Bronchial epithelial cell (primary cell): ENCODE data around the gene CAB39. TPM values are rescaled to one million over a fixed set of nuclear protein-coding genes. Genes with fewer than 3 reads are reported as not detected.

ENCODE experiments used
- DNase-seq: peaks from one replicate; pipeline ENCODE4 v3.0.0-alpha.2; 2010; ENCODE audit warnings: low read depth
- FAIRE-seq: peaks from 2 replicates; lab custom pipeline; 2011; peaks lifted over from hg19 to GRCh38; lab: Jason Lieb, UNC
- H3K27me3 ChIP-seq: 2 replicates; pipeline ENCODE4 v1.5.1; 2011; ENCODE audit warnings: low read length; ENCODE audit not compliant: control insufficient read depth, insufficient read depth
- H3K36me3 ChIP-seq: 2 replicates; pipeline ENCODE4 v1.5.1; 2011; ENCODE audit warnings: low read length; ENCODE audit not compliant: control insufficient read depth, insufficient read depth
- H3K4me3 ChIP-seq: 2 replicates; pipeline ENCODE4 v1.5.1; 2011; ENCODE audit warnings: mild to moderate bottlenecking, low read depth, low read length, control low read depth
- total RNA-seq: library from RNA; depleted of rRNA; stranded (reverse); fragments of >200 nt; gene quantifications from 2 replicates; pipeline ENCODE4 v1.2.1, GENCODE V29; 2014
- TF ChIP-seq, protein P1 (sequence below): IDR thresholded peaks from 2 replicates; pipeline ENCODE4 v1.5.1; 2011; ENCODE audit warnings: mild to moderate bottlenecking, moderate library complexity, low read length, control low read depth, inconsistent platforms; ENCODE audit not compliant: insufficient read depth, severe bottlenecking

Gene CAB39
- total RNA-seq, 1 donor from 2014 or later: 87.4 TPM

DNA sequence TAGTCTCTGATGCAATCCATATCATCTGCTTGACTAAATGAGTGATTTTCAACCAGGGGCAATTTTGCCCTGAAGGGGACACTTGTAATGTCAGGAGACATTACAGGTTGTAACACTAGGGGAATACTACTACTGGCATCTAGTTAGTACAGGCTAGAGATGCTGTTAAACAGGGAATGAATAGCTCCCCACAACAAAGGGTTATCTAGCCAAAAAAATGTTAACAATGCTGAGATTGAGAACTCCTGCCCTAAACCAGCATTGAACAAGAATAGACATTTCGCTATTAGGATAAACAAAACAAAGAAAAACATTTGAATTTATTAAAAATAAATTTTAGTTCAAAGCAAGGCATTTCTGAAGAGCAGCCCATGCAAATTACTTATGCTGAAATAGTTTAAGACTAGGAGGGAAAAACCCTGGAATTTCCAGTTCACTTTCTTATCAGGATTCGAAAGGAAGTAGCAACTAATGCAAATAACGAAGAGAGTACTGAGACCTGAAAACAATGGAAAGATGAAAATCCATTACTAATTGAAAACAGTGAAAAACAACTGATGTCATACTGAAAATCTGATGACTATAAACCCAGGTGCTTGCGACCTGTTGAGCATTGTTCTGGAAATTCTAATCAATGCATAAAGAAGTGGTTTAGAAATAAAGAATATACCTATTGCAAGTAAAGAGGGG lies 53.1 kb downstream of the CAB39 start:
- FAIRE-seq (no peak), DNase-seq (no peak)
- Histone ChIP-seq H3K4me3 (no peak overlapping the region), H3K36me3 (peaks cover 16% of the 10 kb centered on the region), H3K27me3 (no peaks in the 10 kb centered on the region)
- TF ChIP-seq, protein P1, sequence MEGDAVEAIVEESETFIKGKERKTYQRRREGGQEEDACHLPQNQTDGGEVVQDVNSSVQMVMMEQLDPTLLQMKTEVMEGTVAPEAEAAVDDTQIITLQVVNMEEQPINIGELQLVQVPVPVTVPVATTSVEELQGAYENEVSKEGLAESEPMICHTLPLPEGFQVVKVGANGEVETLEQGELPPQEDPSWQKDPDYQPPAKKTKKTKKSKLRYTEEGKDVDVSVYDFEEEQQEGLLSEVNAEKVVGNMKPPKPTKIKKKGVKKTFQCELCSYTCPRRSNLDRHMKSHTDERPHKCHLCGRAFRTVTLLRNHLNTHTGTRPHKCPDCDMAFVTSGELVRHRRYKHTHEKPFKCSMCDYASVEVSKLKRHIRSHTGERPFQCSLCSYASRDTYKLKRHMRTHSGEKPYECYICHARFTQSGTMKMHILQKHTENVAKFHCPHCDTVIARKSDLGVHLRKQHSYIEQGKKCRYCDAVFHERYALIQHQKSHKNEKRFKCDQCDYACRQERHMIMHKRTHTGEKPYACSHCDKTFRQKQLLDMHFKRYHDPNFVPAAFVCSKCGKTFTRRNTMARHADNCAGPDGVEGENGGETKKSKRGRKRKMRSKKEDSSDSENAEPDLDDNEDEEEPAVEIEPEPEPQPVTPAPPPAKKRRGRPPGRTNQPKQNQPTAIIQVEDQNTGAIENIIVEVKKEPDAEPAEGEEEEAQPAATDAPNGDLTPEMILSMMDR: no peak

DNA sequence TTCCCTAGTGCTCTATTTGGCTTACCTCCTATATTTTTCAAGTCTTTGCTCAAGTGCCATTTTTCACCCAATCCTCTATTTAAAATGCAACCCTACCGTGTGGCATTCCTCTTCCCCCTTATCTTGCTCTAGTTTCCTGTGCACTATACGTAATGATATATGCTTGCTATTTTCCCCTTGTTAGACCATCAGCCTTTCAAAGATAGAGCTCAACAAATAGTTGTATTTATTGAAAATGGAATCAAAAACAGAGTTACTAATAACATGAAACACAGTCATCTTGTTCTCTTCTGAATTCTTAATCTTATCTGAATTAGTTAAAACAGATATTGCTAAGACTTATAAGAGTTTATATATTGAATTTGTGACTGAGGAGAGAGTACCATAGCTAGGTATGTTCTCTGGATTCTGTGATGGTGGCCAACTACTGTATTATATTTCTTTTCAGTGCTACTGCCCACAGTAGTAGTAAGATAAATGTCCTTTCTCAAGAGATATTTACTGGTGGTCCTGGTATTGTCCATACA lies 55.3 kb downstream of the CAB39 start:
- FAIRE-seq (no peak), DNase-seq (no peak)
- Histone ChIP-seq H3K4me3 (no peak overlapping the region), H3K27me3 (no peaks in the 10 kb centered on the region), H3K36me3 (peaks cover 11% of the 10 kb centered on the region)
- TF ChIP-seq, protein P1: no peak

DNA sequence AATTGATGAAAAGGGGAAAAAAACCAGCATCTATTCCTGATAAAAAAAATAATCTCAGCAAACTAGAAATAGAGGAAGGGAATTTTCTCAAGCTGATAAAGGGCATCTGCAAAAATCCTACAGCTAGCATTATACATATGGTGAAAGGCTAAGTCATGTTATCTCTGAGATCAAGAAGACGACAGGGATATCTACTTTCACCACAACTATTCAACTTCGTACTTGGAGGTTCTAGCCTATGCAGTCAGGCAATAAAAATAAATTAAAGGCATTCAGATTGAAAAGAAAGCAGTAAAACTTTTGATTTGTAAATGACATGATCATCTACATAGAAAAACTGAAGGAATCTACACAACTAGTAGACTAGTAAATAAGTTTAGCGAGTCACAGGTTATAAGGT lies 58.2 kb downstream of the CAB39 start:
- TF ChIP-seq, protein P1: no peak
- no peaks in the 10 kb centered on the region for H3K27me3 ChIP-seq
- H3K36me3 ChIP-seq: peaks cover 11% of the 10 kb centered on the region
- no peak overlapping the region for H3K4me3 ChIP-seq
- DNase-seq (no peak), FAIRE-seq (no peak)

DNA sequence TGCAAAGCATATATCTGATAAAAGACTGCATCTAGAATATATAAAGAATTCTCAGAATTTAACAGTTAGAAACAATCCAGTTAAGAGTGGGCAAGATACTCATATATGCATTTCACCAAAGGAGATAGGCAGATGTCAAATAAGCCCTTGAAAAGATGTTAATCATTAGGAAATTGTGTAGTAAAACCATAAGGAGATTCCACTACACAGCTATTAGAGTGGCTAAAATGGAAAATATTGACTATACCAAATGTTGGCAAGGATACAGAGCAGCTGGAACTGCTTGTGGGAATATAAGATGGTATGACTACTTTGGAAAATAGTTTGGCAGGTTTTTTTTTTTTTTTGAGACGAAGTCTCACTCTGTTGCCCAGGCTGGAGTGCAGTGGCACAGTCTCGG lies 59.5 kb downstream of the CAB39 start:
- no peaks in the 10 kb centered on the region for H3K27me3 ChIP-seq
- TF ChIP-seq, protein P1: no peak
- DNase-seq (no peak), FAIRE-seq (no peak)
- H3K36me3 ChIP-seq: peaks cover 4% of the 10 kb centered on the region
- H3K4me3 ChIP-seq: no peak overlapping the region

DNA sequence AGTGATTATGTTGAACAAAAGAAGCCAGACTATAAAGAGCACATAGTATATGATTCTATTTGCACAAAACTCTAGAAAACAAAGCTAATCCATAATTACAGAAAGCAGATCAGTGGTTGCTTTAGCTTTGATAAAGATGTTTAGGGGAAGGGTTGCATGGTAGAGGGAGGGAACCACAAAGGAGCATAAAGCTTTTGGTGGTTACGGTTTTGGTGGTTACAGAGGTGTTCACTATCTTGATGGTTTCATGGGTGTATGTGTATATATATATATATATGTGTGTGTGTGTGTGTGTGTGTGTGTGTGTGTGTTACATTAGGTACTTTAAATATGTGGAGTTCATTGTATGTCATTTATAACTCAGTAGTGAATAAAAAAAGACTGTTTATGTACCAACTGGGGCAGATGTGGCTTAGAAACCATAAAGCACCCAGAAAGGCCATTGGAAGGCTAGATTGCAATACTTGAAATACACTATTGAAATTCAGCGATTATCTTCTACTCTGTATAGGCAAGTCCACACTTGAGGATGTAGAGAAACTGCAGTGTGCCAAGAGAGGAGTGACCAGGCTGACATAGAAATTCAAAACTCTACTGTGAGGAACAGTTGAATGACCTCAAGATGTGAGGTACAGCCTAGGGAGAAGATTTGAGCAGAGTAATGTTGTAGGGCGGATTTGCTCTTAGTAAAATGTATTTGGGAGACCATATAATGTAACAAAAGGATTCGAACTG lies 60.6 kb downstream of the CAB39 start:
- FAIRE-seq (no peak), DNase-seq (peak; percentile 76)
- no peak overlapping the region for H3K4me3 ChIP-seq
- no peaks in the 10 kb centered on the region for H3K36me3 ChIP-seq
- H3K27me3 ChIP-seq: no peaks in the 10 kb centered on the region
- TF ChIP-seq, protein P1: no peak
